Stimulated activated naive B cell treated with anti-CD40 and anti-IgM and Interleukin-4, amounts not matched to agents 10 μg/mL and 1 μg/mL and 100 μg/mL, for 72 hours (primary cell): ENCODE data around the gene UMODL1.

Source experiments
- ATAC-seq, 2 donors: fragments of 150-1000 bp; cut with Tn5 transposase; replicated peaks; 2 replicates each; pipeline ENCODE4 v1.10.0; 2021; ENCODE audit warnings: moderate library complexity in 1 of 2
- DNase-seq: peaks from one replicate; pipeline ENCODE4 v3.0.0; 2021
- H3K27ac Mint-ChIP-seq: one replicate; pipeline ENCODE4 v1.8.0; 2022; ENCODE audit warnings: mild to moderate bottlenecking, mixed read lengths
- H3K27me3 Mint-ChIP-seq, 2 donors: one replicate each; pipeline ENCODE4 v1.8.0; 2022; ENCODE audit warnings: mixed read lengths in 2 of 2
- H3K36me3 Mint-ChIP-seq, 2 donors: one replicate each; pipeline ENCODE4 v1.8.0; 2022; ENCODE audit warnings: mixed read lengths in 2 of 2, mild to moderate bottlenecking in 1 of 2
- H3K4me1 Mint-ChIP-seq, 2 donors: one replicate each; pipeline ENCODE4 v1.8.0; 2022; ENCODE audit warnings: mixed read lengths in 2 of 2, mild to moderate bottlenecking in 1 of 2
- H3K4me3 Mint-ChIP-seq, 2 donors: one replicate each; pipeline ENCODE4 v1.8.0; 2022; ENCODE audit warnings: mild to moderate bottlenecking in 2 of 2, mixed read lengths in 2 of 2, moderate library complexity in 1 of 2
- H3K9me3 Mint-ChIP-seq, 2 donors: one replicate each; pipeline ENCODE4 v1.8.0; 2022; ENCODE audit warnings: mixed read lengths in 2 of 2, mild to moderate bottlenecking in 1 of 2

UMODL1 gene

GRCh38 chr21:42187976-42188653, 117.0 kb downstream of the UMODL1 start:
- Mint-ChIP-seq H3K27ac (peak overlapping the region; percentile 89), H3K4me3 (peak overlapping the region; percentile 13 to 31), H3K9me3 (peaks cover 6 to 7% of the 10 kb centered on the region in 2 donors), H3K36me3 (peaks cover 0 to 5% of the 10 kb centered on the region in 2 donors), H3K4me1 (peaks cover 24 to 51% of the 10 kb centered on the region in 2 donors), H3K27me3 (peaks cover 3 to 9% of the 10 kb centered on the region in 2 donors)
- DNase-seq (peak; percentile 54), ATAC-seq (peak; percentile 98)

- DNase-seq, result no peak
- H3K4me3 Mint-ChIP-seq, result peak overlapping the region in 1 of 2 donors; percentile 2
- peaks cover 6 to 7% of the 10 kb centered on the region in 2 donors for H3K9me3 Mint-ChIP-seq
- H3K27ac Mint-ChIP-seq, result peak overlapping the region; percentile 25
- peak in 1 of 2 donors; percentile 2 for ATAC-seq
- peaks cover 0 to 5% of the 10 kb centered on the region in 2 donors for H3K36me3 Mint-ChIP-seq
- peaks cover 24 to 52% of the 10 kb centered on the region in 2 donors for H3K4me1 Mint-ChIP-seq
- peaks cover 3 to 15% of the 10 kb centered on the region in 2 donors for H3K27me3 Mint-ChIP-seq
Observed at GRCh38 chr21:42188663-42189062, 117.5 kb downstream of the UMODL1 start.

GRCh38 chr21:42189431-42189830, 118.3 kb downstream of the UMODL1 start:
- Mint-ChIP-seq H3K4me1 (peaks cover 24 to 52% of the 10 kb centered on the region in 2 donors), H3K27me3 (peaks cover 3 to 16% of the 10 kb centered on the region in 2 donors), H3K9me3 (peaks cover 6 to 7% of the 10 kb centered on the region in 2 donors), H3K27ac (no peak overlapping the region), H3K36me3 (peaks cover 0 to 5% of the 10 kb centered on the region in 2 donors), H3K4me3 (no peak overlapping the region)
- DNase-seq, result no peak
- no peak for ATAC-seq

GRCh38 chr21:42189860-42190485, 118.9 kb downstream of the UMODL1 start:
- Mint-ChIP-seq H3K27me3 (peaks cover 3 to 16% of the 10 kb centered on the region in 2 donors), H3K4me3 (no peak overlapping the region), H3K9me3 (peaks cover 6 to 7% of the 10 kb centered on the region in 2 donors), H3K27ac (no peak overlapping the region), H3K4me1 (peaks cover 24 to 54% of the 10 kb centered on the region in 2 donors), H3K36me3 (peaks cover 0 to 5% of the 10 kb centered on the region in 2 donors)
- no peak for ATAC-seq
- no peak for DNase-seq

GRCh38 chr21:42190486-42190863, 119.4 kb downstream of the UMODL1 start:
- H3K4me3 Mint-ChIP-seq, result no peak overlapping the region
- no peak overlapping the region for H3K27ac Mint-ChIP-seq
- H3K4me1 Mint-ChIP-seq, result peaks cover 26 to 59% of the 10 kb centered on the region in 2 donors
- DNase-seq (no peak), ATAC-seq (no peak)
- H3K27me3 Mint-ChIP-seq, result peaks cover 3 to 16% of the 10 kb centered on the region in 2 donors
- peaks cover 6 to 7% of the 10 kb centered on the region in 2 donors for H3K9me3 Mint-ChIP-seq
- peaks cover 2 to 5% of the 10 kb centered on the region in 2 donors for H3K36me3 Mint-ChIP-seq

- Mint-ChIP-seq H3K4me3 (no peak overlapping the region), H3K36me3 (peaks cover 2 to 5% of the 10 kb centered on the region in 2 donors), H3K9me3 (peaks cover 2 to 3% of the 10 kb centered on the region in 2 donors), H3K27ac (no peak overlapping the region), H3K27me3 (peaks cover 3 to 16% of the 10 kb centered on the region in 2 donors), H3K4me1 (peaks cover 26 to 58% of the 10 kb centered on the region in 2 donors)
- ATAC-seq, result no peak
- DNase-seq, result no peak
Observed at GRCh38 chr21:42191064-42191463, 119.9 kb downstream of the UMODL1 start.

- Mint-ChIP-seq H3K27ac (peak overlapping the region; percentile 49), H3K4me1 (peaks cover 22 to 49% of the 10 kb centered on the region in 2 donors), H3K36me3 (peaks cover 0 to 2% of the 10 kb centered on the region in 2 donors), H3K27me3 (peaks cover 3 to 16% of the 10 kb centered on the region in 2 donors), H3K4me3 (no peak overlapping the region), H3K9me3 (peaks cover 0 to 2% of the 10 kb centered on the region in 2 donors)
- ATAC-seq (no peak), DNase-seq (no peak)
Observed at GRCh38 chr21:42191696-42192595, 120.8 kb downstream of the UMODL1 start.
